ENCODE measurements around the gene ZYX. TPM values are rescaled to one million over a fixed set of nuclear protein-coding genes. Genes with fewer than 3 reads are reported as not detected.
"Not testable (repeated sequence)": the region's sequence is repeated elsewhere in the genome, so short reads cannot be mapped to it uniquely, and the experiment has no call there.

ZYX gene
- total RNA-seq, 1 donor from 2014 or later: 276 TPM

GRCh38 chr7:143417734-143418383 is 36.7 kb downstream of the ZYX start:
- DNase-seq (ENCODE audit: low spot score): no peak

DNA sequence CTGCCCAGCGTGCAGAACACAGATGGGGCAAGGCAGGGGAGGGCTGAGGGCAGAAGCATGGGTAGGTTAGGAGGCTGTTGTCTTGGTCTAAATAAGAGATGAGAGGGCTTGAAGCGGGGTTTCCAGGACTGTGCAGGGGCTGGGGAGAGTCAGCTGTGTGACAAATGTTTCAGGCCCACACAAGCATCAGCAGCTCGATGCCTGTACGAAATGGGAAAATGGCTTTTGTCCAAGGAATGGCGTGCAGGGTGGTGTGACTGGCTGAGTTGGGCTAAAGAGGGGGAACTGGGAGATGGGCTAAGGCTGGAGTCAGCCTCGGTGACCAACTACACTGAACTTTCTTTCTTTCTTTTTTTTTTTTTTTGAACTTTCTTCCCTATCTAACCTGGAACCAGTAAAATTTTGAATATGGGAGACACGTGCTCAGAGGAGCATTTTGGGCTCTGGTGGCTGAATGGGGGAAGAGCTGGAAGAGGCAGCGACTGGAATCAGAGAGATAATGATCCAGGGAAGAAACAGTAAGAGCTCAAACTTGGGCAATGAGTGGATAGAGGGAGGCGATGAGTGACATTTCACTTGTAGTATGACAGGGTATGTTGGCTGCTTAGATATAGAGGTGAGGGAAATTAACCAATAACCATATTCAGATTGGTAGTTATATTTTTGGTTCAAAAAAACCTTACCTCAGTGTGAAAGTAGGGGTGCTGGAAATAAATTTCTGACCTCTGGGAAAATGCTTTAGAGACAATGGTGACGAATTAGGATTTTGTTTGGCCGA is 37.7 kb downstream of the ZYX start:
- no peak for DNase-seq (ENCODE audit: low spot score)

GRCh38 chr7:143419880-143420279 is 38.7 kb downstream of the ZYX start:
- peak; percentile 71 for DNase-seq (ENCODE audit: low spot score)

- not testable (repeated sequence) for DNase-seq (ENCODE audit: low spot score)
These were observed 39.5 kb downstream of the ZYX start for GRCh38 chr7:143420624-143421023.

DNA sequence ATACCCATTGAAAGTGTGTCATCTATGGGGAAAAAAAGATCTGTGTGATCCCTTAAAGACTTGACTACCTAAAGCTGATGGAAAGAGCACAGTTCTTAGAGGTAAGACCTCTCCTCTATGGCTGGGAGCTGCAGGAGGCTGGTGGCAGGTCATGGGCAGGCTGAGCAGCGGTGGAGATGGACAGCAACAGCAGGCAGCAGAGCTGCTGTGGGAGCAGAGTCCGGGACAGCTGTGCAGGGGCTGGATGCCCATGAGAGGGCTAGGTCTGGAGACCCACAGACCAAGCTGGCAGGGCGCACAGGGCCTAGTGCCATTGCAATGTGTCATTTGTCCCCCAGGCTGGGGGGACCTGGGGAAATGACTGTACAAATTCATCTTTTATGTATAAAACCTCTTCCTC is 40.9 kb downstream of the ZYX start:
- DNase-seq (ENCODE audit: low spot score): no peak

- not testable (repeated sequence) for DNase-seq (ENCODE audit: low spot score)
These were observed 43.3 kb downstream of the ZYX start for GRCh38 chr7:143424476-143424875.

- no peak for DNase-seq (ENCODE audit: low spot score)
These were observed 45.5 kb downstream of the ZYX start for GRCh38 chr7:143426479-143427142.

DNA sequence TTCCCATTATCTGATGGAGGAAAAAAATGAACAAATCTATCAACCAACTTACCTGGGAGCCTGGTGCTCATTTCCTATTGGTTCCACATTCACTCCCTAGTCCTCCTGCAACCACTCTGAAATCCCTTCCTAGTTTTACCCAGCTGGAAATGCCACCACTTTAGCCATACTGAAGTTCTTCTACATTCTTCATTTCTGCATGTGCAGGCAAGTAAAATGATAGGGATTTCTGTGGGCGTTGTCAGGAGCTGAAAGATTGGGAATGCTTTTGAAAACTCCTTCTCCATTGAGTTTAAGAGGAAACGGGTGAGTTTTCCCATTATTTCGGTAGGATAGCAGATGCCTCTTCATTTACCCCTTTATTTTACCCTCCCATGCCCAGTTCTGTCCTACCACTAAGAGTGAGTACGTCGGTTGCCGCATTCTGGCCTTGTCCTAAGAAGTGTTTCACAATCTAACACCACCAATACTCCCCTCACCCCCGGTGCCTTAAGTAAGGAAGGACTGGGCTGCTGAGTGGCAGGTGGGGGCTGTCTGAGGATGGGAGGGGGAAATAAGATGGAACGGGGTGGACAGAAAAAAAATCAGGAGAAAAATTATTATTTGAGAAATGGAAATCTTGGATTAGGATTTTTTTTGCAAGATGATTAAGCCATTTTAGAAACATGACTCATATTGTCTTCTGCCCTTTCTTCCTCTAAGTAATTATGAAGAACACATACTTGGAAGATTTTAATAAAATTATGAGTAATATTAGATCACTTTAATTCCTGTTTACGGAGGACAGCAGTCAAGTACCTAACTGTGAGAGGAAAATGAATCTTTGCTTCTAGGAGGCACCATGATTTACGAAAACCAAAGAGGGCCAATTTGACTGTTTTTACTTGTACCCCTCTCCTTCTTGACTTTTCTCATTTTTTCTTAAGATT is 48.9 kb downstream of the ZYX start:
- no peak for DNase-seq (ENCODE audit: low spot score)

- no peak for DNase-seq (ENCODE audit: low spot score)
These were observed 50.0 kb downstream of the ZYX start for GRCh38 chr7:143431109-143431508.

GRCh38 chr7:143433759-143434158 is 52.6 kb downstream of the ZYX start:
- DNase-seq (ENCODE audit: low spot score): no peak

- no peak for DNase-seq (ENCODE audit: low spot score)
These were observed 53.5 kb downstream of the ZYX start for GRCh38 chr7:143434660-143435059.

DNA sequence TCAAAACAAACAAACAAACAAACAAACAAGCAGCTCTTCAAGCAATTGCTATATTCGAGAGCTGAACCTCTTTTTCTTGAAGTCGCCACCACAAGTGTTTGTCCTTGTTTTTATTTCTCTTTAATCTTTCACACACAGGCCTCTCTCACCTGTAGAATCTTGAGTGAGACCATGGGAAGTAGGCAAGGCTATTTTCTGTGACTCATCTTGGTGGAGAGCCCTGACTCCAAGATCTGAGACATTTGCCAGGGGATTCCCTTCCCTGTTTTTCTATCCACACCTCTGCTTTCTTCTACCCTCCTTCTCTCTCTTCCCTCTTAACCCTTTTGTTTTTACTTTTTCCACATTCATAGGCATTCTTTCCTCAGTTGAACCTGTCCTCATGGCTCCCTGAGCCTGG is 54.1 kb downstream of the ZYX start:
- DNase-seq (ENCODE audit: low spot score): no peak

GRCh38 chr7:143436325-143436946 is 55.3 kb downstream of the ZYX start:
- DNase-seq (ENCODE audit: low spot score): no peak

- DNase-seq (ENCODE audit: low spot score): no peak
These were observed 56.4 kb downstream of the ZYX start for GRCh38 chr7:143437578-143437977.

DNA sequence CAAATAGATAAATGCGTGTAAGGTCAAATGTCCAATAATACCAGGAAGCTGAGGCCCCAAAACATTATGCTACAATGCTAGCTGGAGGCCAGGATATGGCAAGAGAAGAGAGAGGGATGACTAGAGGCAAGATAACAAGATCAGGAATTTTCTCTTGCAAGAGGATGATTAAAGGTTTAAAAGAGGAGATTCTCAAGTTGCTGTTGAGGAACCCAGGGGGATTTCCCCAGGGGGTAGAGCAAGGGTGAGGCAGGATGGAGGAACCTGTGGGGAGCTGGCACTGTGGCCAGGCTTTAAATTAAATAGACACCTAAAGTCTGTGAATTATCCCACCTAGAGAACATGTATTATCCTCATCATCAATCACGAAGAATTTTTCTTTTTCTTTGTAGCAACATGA is 58.7 kb downstream of the ZYX start:
- DNase-seq (ENCODE audit: low spot score): no peak

Other genes with a start within 250 kb of the ZYX start
- gene PIP, start 249.3 kb upstream of the ZYX start, total RNA-seq: not detected
- not detected for gene TAS2R39, start 197.9 kb upstream of the ZYX start, total RNA-seq
- not detected for gene TAS2R40, start 159.3 kb upstream of the ZYX start, total RNA-seq
- gene GSTK1, start 117.9 kb upstream of the ZYX start, total RNA-seq: 252 TPM
- 47.8 TPM for gene TMEM139, start 96.4 kb upstream of the ZYX start, total RNA-seq
- gene CASP2, start 93.0 kb upstream of the ZYX start, total RNA-seq: 38.7 TPM
- gene CLCN1, start 65.2 kb upstream of the ZYX start, total RNA-seq: 1.2 TPM
- gene FAM131B, start 18.6 kb upstream of the ZYX start, total RNA-seq: 6.6 TPM
- 38.0 TPM for gene EPHA1, start 27.5 kb downstream of the ZYX start, total RNA-seq
- gene TAS2R60, start 62.1 kb downstream of the ZYX start, total RNA-seq: not detected
- not detected for gene TAS2R41, start 96.5 kb downstream of the ZYX start, total RNA-seq
- 0.63 TPM for gene CTAGE15, start 190.5 kb downstream of the ZYX start, total RNA-seq
- 8.9 TPM for gene TCAF2, start 239.6 kb downstream of the ZYX start, total RNA-seq

Measured in mucosa of gallbladder (tissue), 1 donor.